SK-N-SH treated with all-trans-retinoic acid at 6 μM for 48 hours (cell line): ENCODE measurements around the gene RBPMS2.
"Not testable (repeated sequence)": the region's sequence is repeated elsewhere in the genome, so short reads cannot be mapped to it uniquely, and the experiment has no call there.

Experiments
- ARNTL ChIP-seq: fragments of 450-650 bp; formaldehyde crosslinking; IDR thresholded peaks from 2 replicates; pipeline ENCODE4 v1.5.0; 2020; ENCODE audit warnings: low read depth, mild to moderate bottlenecking, moderate library complexity, borderline replicate concordance
- CREB5 ChIP-seq: fragments of 250-450 bp; sonication (Bioruptor Pico); IDR thresholded peaks from 2 replicates; pipeline ENCODE4 v1.5.1; 2020; ENCODE audit warnings: low read depth, mild to moderate bottlenecking, moderate library complexity
- CSDC2 ChIP-seq: fragments of 250-450 bp; sonication (Bioruptor Pico); IDR thresholded peaks from 2 replicates; pipeline ENCODE4 v1.5.0; 2020; ENCODE audit warnings: mild to moderate bottlenecking, moderate library complexity
- ESRRG ChIP-seq: fragments of 250-450 bp; sonication (Bioruptor Pico); IDR thresholded peaks from 2 replicates; pipeline ENCODE4 v1.6.1; 2021; ENCODE audit warnings: mild to moderate bottlenecking
- OSR1 ChIP-seq: fragments of 250-450 bp; sonication (Bioruptor Pico); IDR thresholded peaks from 2 replicates; pipeline ENCODE4 v1.8.0; 2022; ENCODE audit warnings: moderate library complexity, mild to moderate bottlenecking, inconsistent platforms
- RARB ChIP-seq: fragments of 250-450 bp; sonication (Bioruptor Pico); IDR thresholded peaks from 2 replicates; pipeline ENCODE4 v1.8.0; 2021; ENCODE audit warnings: mild to moderate bottlenecking, moderate library complexity
- SNAI2 ChIP-seq: fragments of 250-450 bp; sonication (Bioruptor Pico); IDR thresholded peaks from 2 replicates; pipeline ENCODE4 v1.5.0; 2020; ENCODE audit warnings: mild to moderate bottlenecking, moderate library complexity
- TOX ChIP-seq: fragments of 250-450 bp; sonication (Bioruptor Pico); IDR thresholded peaks from 2 replicates; pipeline ENCODE4 v1.8.0; 2021; ENCODE audit warnings: mild to moderate bottlenecking, moderate library complexity, borderline replicate concordance
- ZFP3 ChIP-seq: fragments of 250-450 bp; sonication (Bioruptor Pico); IDR thresholded peaks from 2 replicates; pipeline ENCODE4 v1.5.0; 2020; ENCODE audit warnings: mild to moderate bottlenecking, moderate library complexity
- ZFP30 ChIP-seq: fragments of 450-650 bp; formaldehyde crosslinking; IDR thresholded peaks from 2 replicates; pipeline ENCODE4 v1.5.0; 2022; ENCODE audit warnings: mild to moderate bottlenecking, moderate library complexity
- ZNF565 ChIP-seq: fragments of 450-650 bp; formaldehyde crosslinking; conservative IDR thresholded peaks from 2 replicates; pipeline ENCODE4 v1.5.0; 2020; ENCODE audit warnings: low read depth, mild to moderate bottlenecking, moderate library complexity
- TF ChIP-seq, protein P1 (sequence below): fragments of 250-450 bp; sonication (Bioruptor Pico); IDR thresholded peaks from 2 replicates; pipeline ENCODE4 v1.8.0; 2020; ENCODE audit warnings: mild to moderate bottlenecking, moderate library complexity, borderline replicate concordance

GRCh38 chr15:64795299-64795698, 19.9 kb upstream of the RBPMS2 start:
- TF ChIP-seq RARB (CRISPR knock-in tag); SNAI2 (CRISPR knock-in tag); ARNTL; TOX (CRISPR knock-in tag); ZNF565 (CRISPR knock-in tag); ESRRG (CRISPR knock-in tag); ZFP3 (CRISPR knock-in tag); CREB5 (CRISPR knock-in tag); OSR1 (CRISPR knock-in tag); CSDC2 (CRISPR knock-in tag); ZFP30 (CRISPR knock-in tag): not testable (repeated sequence)
- TF ChIP-seq, protein P1, sequence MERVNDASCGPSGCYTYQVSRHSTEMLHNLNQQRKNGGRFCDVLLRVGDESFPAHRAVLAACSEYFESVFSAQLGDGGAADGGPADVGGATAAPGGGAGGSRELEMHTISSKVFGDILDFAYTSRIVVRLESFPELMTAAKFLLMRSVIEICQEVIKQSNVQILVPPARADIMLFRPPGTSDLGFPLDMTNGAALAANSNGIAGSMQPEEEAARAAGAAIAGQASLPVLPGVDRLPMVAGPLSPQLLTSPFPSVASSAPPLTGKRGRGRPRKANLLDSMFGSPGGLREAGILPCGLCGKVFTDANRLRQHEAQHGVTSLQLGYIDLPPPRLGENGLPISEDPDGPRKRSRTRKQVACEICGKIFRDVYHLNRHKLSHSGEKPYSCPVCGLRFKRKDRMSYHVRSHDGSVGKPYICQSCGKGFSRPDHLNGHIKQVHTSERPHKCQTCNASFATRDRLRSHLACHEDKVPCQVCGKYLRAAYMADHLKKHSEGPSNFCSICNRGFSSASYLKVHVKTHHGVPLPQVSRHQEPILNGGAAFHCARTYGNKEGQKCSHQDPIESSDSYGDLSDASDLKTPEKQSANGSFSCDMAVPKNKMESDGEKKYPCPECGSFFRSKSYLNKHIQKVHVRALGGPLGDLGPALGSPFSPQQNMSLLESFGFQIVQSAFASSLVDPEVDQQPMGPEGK: not testable (repeated sequence)
